HG03108 (cell line): ENCODE data around the gene CFAP65.

Experiments used
- ATAC-seq: cut with Tn5 transposase; IDR thresholded peaks from one replicate; pipeline ENCODE4 v1.9.1; 2021; ENCODE audit warnings: moderate library complexity; ENCODE audit not compliant: unreplicated experiment

CFAP65 gene

GRCh38 chr2:219041252-219041651 is at the start of gene CFAP65:
Gene CFAP65, minus strand, starts transcription at chr2:219041516. Its CDS starts 2,468 bp downstream, at chr2:219039048.
- ATAC-seq, result no peak

GRCh38 chr2:219090436-219091299 is 49.4 kb upstream of the CFAP65 start:
- ATAC-seq, result no peak

DNA sequence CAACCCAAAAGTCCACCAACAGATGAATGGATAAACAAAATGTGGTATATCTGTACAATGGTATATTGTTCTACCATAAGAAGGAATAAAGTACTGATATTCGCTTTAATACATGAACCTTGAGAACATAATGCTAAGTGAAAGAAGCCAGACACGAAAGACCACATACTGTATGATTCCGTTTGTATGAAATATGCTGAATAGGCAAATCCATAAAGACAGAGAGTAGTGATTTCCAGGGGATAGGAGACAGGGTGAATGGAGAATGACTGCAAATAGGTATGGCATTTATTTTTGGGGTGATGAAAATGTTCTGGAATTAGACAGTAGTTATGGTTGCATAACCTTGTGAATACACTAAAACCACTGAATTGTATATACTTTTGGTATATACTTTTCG is 48.0 kb upstream of the CFAP65 start:
- ATAC-seq, result no peak

GRCh38 chr2:219087848-219088247 is 46.5 kb upstream of the CFAP65 start:
- ATAC-seq, result no peak

- no peak for ATAC-seq
These were observed 46.0 kb upstream of the CFAP65 start for GRCh38 chr2:219087361-219087760.

- no peak for ATAC-seq
These were observed 44.9 kb upstream of the CFAP65 start for GRCh38 chr2:219086196-219086595.

DNA sequence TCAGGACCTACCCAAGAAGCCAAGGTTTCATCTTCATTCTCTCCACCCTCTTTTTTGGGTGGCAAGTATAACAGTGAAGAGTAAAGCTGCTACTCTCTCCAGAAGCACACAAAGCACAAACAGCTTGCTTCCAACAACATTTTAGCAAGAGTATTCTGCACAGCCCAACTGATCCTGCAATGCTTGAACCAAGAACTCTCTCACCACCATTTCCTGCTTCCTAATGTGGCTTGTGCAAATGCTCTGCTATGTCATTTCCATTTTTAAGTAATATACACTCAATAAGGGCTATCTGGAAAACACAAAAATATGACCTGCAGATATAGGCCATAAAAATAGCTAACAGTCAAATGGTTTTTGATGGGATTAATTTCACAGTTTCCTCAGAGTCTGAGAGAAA is 43.5 kb upstream of the CFAP65 start:
- ATAC-seq, result no peak

DNA sequence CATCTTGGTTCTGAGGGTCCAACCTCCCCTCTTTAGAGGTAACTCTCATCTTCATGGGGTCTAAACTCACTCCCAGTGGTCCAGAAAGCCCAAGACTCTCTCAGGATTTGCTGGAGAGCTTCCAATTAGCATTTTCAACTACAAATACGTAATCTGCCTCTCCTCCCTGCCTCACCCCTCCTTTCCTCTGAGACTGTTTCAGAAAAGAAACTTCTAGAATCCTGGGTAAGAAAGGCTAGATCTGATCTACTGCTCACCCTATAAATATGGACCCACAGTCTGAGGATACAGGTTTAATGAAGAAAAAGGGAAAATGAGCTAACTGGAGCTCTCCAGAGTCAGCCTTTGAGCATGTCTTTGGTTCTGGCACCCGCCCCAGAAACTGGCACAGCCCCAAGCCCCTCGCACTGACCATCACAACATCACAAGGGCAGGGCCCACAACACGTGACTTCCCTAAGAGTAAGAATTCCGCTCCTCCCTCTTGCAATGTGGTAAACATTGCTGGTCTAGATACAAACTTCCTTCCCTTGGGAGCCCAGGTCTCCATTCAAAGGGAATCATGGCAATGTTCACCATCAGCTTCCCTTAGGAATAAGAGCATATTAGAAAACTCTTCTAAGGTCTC is 41.1 kb upstream of the CFAP65 start:
- no peak for ATAC-seq

GRCh38 chr2:219081701-219082331 is 40.5 kb upstream of the CFAP65 start:
- ATAC-seq, result no peak

GRCh38 chr2:219081096-219081495 is 39.8 kb upstream of the CFAP65 start:
- no peak for ATAC-seq

DNA sequence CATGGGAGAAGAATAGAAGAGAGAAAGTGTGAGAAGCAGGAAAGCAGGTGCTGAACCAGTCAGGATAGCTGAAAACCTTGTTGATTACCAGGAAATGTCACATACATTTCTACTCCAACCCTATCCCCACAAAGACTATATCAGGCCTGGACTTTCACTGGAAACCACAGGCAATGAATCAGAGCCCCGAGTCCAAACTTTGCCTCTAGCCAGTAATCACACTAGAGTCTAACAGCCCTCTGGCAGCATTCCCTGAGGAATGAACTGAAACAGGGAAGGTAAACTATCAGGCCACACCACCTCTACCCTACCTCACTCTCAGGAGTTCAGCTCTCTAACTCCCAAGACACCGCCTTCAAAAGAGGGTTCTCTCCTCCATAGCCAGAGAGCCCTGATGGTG is 38.1 kb upstream of the CFAP65 start:
- ATAC-seq, result no peak

DNA sequence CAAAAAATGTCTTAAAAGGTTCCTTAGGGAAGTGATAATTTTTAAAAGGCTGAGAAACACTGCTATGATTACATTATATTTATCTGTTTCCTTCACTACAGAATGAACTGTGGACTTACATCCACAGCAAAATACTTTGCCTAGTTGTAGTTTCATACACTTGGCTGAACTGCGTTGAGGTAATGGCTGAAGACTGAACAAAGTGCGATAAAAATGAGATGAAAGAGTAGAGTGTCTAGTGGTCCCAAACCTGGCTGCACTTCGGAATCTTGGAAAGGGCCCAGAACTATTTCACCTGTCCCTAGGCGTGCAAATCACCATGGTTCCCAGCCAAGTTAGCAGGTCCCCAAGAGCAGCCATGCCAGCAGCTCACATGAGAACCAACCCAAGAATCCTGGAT is 37.6 kb upstream of the CFAP65 start:
- no peak for ATAC-seq

GRCh38 chr2:219078126-219078525 is 36.8 kb upstream of the CFAP65 start:
- no peak for ATAC-seq

- ATAC-seq, result no peak
These were observed 34.9 kb upstream of the CFAP65 start for GRCh38 chr2:219076253-219076652.

- no peak for ATAC-seq
These were observed 32.3 kb upstream of the CFAP65 start for GRCh38 chr2:219073413-219074129.

GRCh38 chr2:219072741-219073250 is 31.5 kb upstream of the CFAP65 start:
- ATAC-seq, result no peak

DNA sequence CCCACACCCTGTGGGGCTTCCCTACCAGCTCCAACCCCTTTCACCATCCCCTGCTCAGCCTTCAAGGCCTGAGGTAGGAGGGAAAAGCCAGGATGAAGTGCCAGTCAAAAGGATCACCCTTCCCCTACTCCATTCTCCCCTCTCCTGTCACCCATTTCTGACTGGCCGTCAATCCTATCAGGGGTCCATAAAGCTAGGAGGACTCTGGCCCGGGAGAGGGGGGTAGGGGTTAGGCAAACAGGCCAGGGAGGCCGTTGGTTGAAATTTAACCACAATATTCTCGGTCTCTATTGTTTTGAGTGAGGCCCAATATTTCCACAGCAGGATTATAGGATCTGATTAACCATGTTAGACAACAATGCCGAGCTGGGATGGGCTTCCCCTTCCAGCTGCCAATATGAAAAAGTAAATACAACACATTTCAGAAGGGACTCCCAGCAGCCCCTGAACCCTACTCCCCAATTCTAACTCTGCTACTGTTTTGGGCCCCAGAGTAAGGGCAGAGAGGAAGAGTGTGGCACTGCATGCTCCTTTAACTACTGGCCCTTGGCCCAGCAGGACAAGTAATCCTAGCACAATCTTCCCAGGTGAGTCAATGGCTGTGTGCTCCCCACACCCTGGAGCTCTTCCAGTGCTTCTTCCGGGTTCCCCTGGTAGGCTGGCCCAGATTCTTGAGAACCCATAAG is 30.0 kb upstream of the CFAP65 start:
- no peak for ATAC-seq

- no peak for ATAC-seq
These were observed 24.2 kb upstream of the CFAP65 start for GRCh38 chr2:219065484-219065883.

DNA sequence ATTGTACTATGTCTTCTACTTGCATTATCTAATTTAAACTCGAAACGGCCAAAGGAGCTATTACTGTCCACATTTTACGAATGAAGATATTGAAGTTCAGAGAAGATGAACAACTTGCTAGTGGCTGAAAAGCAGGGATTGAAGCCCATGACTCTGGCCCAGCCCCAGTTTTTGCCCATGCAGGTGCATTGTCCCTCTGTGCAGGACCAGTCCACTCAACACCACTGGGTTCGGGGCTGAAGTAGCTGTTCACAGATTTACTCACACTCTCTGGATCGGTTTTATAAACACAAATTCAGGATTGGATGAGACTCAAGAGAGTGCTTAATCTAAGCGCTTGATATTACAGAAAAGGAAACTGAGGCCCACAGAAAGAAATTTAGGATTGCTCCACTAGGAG is 20.8 kb upstream of the CFAP65 start:
- ATAC-seq, result no peak
